GM12874 (cell line): ENCODE measurements around the gene TMEM139.

Source experiments
- CTCF ChIP-seq: IDR thresholded peaks from 2 replicates; pipeline ENCODE4 v1.5.1; 2011; ENCODE audit warnings: low read depth, mild to moderate bottlenecking, control low read depth, low read length, moderate library complexity; ENCODE audit not compliant: insufficient read depth

The TMEM139 gene

GRCh38 chr7:143290293-143290692 is 5.5 kb downstream of the TMEM139 start:
- TF ChIP-seq CTCF, result no peak

GRCh38 chr7:143292876-143293275 is 8.1 kb downstream of the TMEM139 start:
- TF ChIP-seq CTCF, result no peak

GRCh38 chr7:143295870-143296269 is 11.1 kb downstream of the TMEM139 start:
- TF ChIP-seq CTCF, result no peak

- no peak for TF ChIP-seq CTCF
These were observed 11.9 kb downstream of the TMEM139 start for GRCh38 chr7:143296686-143297085.

GRCh38 chr7:143299346-143299745 is 14.6 kb downstream of the TMEM139 start:
- no peak for TF ChIP-seq CTCF

- TF ChIP-seq CTCF, result peak; percentile 68
These were observed 15.1 kb downstream of the TMEM139 start for GRCh38 chr7:143299840-143300239.

- no peak for TF ChIP-seq CTCF
These were observed 16.5 kb downstream of the TMEM139 start for GRCh38 chr7:143300959-143301935.
